T-cell (primary cell): ENCODE results near the gene TGFBR2. TPM values are rescaled to one million over a fixed set of nuclear protein-coding genes. Genes with fewer than 3 reads are reported as not detected.
A peak's percentile ranks its signal among the peaks of the same experiment; 100 is the strongest.

ENCODE experiments used
- ATAC-seq, 4 experiments: fragments of 200-7000 bp in 3 of 4; fragments of 150-1000 bp in 1 of 4; cut with Tn5 transposase; replicated peaks in 1 of 4; 1 replicate in 3 of 4; 2 replicates in 1 of 4; pipeline ENCODE4 v1.10.0; 2021; ENCODE audit warnings: moderate library complexity in 3 of 4, mild to moderate bottlenecking in 2 of 4, moderate number of reproducible peaks in 1 of 4
- CTCF ChIA-PET, 2 donors: fragments of 300-600 bp; sonication (Branson Sonifier 250); formaldehyde crosslinking; loops; one replicate each; lab custom pipeline; 2022; ENCODE audit warnings: antibody characterized with exemption in 2 of 2; lab: Charles Lee
- POLR2A ChIA-PET, 2 donors: fragments of 300-600 bp; sonication (Branson Sonifier 250); formaldehyde crosslinking; loops; one replicate each; lab custom pipeline; 2022; ENCODE audit warnings: antibody characterized with exemption in 2 of 2; lab: Charles Lee
- DNase-seq, 35 experiments: peaks; one replicate each; pipeline versions ENCODE4 v3.0.0 to v3.0.0-alpha.2; 2013 to 2023
- H3K27ac ChIP-seq: one replicate; pipeline ENCODE4 v1.5.1; 2013; ENCODE audit warnings: low read length
- H3K27me3 ChIP-seq, 2 experiments: replicated peaks in 1 of 2; 1 replicate in 1 of 2; 2 replicates in 1 of 2; pipeline versions ENCODE4 v1.6.1 to v1.7.0; 2013; ENCODE audit warnings: low read length in 1 of 2, mixed read lengths in 1 of 2; ENCODE audit not compliant: control insufficient read depth in 2 of 2, insufficient read depth in 2 of 2; ENCODE audit errors: extremely low read depth in 1 of 2
- H3K36me3 ChIP-seq, 2 donors: 1 replicate in 1 of 2; 2 replicates in 1 of 2; pipeline versions ENCODE4 v1.6.1 to v1.7.0; 2013; ENCODE audit warnings: low read length in 1 of 2; ENCODE audit not compliant: control insufficient read depth in 2 of 2, insufficient read depth in 1 of 2; ENCODE audit errors: extremely low read depth in 1 of 2
- H3K4me1 ChIP-seq, 2 experiments: 1 replicate in 1 of 2; 2 replicates in 1 of 2; pipeline versions ENCODE4 v1.6.1 to v1.7.0; 2013; ENCODE audit warnings: low read length in 2 of 2, mixed read lengths in 1 of 2; ENCODE audit not compliant: insufficient read depth in 2 of 2, control insufficient read depth in 1 of 2; ENCODE audit errors: extremely low read depth in 1 of 2
- H3K4me3 ChIP-seq, 2 donors: 1 replicate in 1 of 2; 2 replicates in 1 of 2; pipeline versions ENCODE4 v1.5.1 to v1.7.0; 2013; ENCODE audit warnings: mild to moderate bottlenecking in 2 of 2, low read length in 1 of 2, moderate library complexity in 1 of 2; ENCODE audit not compliant: control insufficient read depth in 1 of 2; ENCODE audit errors: extremely low read depth in 1 of 2
- H3K9me3 ChIP-seq: 2 replicates; pipeline ENCODE4 v1.7.0; 2013
- H3K27ac Mint-ChIP-seq, 2 donors: one replicate each; pipeline ENCODE4 v1.8.0; 2020 to 2021; ENCODE audit warnings: mild to moderate bottlenecking in 2 of 2, mixed read lengths in 2 of 2
- H3K27me3 Mint-ChIP-seq, 2 donors: one replicate each; pipeline ENCODE4 v1.8.0; 2021 to 2022; ENCODE audit warnings: mixed read lengths in 2 of 2
- H3K36me3 Mint-ChIP-seq: one replicate; pipeline ENCODE4 v1.8.0; 2021; ENCODE audit warnings: mixed read lengths
- H3K4me1 Mint-ChIP-seq, 3 donors: one replicate each; pipeline ENCODE4 v1.8.0; 2020 to 2022; ENCODE audit warnings: mixed read lengths in 3 of 3, mild to moderate bottlenecking in 1 of 3
- H3K4me3 Mint-ChIP-seq, 3 donors: one replicate each; pipeline ENCODE4 v1.8.0; 2020 to 2022; ENCODE audit warnings: mild to moderate bottlenecking in 3 of 3, mixed read lengths in 3 of 3, moderate library complexity in 3 of 3
- H3K9me3 Mint-ChIP-seq, 3 donors: one replicate each; pipeline ENCODE4 v1.8.0; 2020 to 2022; ENCODE audit warnings: mixed read lengths in 3 of 3
- WGBS: methylation state at CpG from one replicate; pipeline ENCODE4 v1.1.5; 2013; ENCODE audit warnings: missing lambda C conversion rate; ENCODE audit not compliant: insufficient coverage; 5-methylcytosine and 5-hydroxymethylcytosine counted together
- total RNA-seq, 35 experiments: library from RNA in 6 of 35; stranded (reverse) in 6 of 35; fragments of 120-200 nt in 1 of 35; gene quantifications; one replicate each; pipeline versions ENCODE4 v1.2.1 to v1.2.4 and lab custom pipeline; 2013 to 2026

The TGFBR2 gene
- total RNA-seq, 5 donors from 2014 or later (not counting 1 experiment from before 2014, with no cell fraction given) = 114 to 145 (median 127) TPM

GRCh38 chr3:30694148-30694547, 87.7 kb downstream of the TGFBR2 start:
- H3K36me3 Mint-ChIP-seq = peaks cover 75% of the 10 kb centered on the region
- Histone ChIP-seq H3K4me3 (no peak overlapping the region), H3K9me3 (no peaks in the 10 kb centered on the region), H3K27ac (no peak overlapping the region), H3K36me3 (peaks cover 13 to 81% of the 10 kb centered on the region in 2 donors), H3K4me1 (peaks cover 19 to 34% of the 10 kb centered on the region in 2 experiments), H3K27me3 (no peaks in the 10 kb centered on the region)
- ChIA-PET POLR2A (interaction anchor here (0.6 to 0.9 kb wide), 5 partner anchors 44 to 389 kb away, joined by 3 to 6 read pairs (median 3); no protein-coding TSS in a partner anchor), CTCF (interaction anchor here (0.5 to 5.0 kb wide), 38 partner anchors 11 to 919 kb away, joined by 3 to 43 read pairs (median 4); no protein-coding TSS in a partner anchor)
- H3K4me3 Mint-ChIP-seq = no peak overlapping the region
- H3K4me1 Mint-ChIP-seq = peaks cover 66 to 81% (median 77%) of the 10 kb centered on the region in 3 donors
- ATAC-seq = no peak
- no peaks in the 10 kb centered on the region for H3K9me3 Mint-ChIP-seq
- no peaks in the 10 kb centered on the region for H3K27me3 Mint-ChIP-seq
- peak overlapping the region; percentile 19 to 50 for H3K27ac Mint-ChIP-seq
- DNase-seq = no peak
- WGBS = 80% methylated on average over 1 of the region's 3 CpGs

GRCh38 chr3:30694668-30695067, 88.3 kb downstream of the TGFBR2 start:
- WGBS = 100% methylated on average over 1 of the region's 3 CpGs
- peaks cover 74% of the 10 kb centered on the region for H3K36me3 Mint-ChIP-seq
- Histone ChIP-seq H3K4me1 (peaks cover 15 to 28% of the 10 kb centered on the region in 2 experiments), H3K27me3 (no peaks in the 10 kb centered on the region), H3K4me3 (no peak overlapping the region), H3K27ac (no peak overlapping the region), H3K36me3 (peaks cover 13 to 75% of the 10 kb centered on the region in 2 donors), H3K9me3 (no peaks in the 10 kb centered on the region)
- H3K27me3 Mint-ChIP-seq = no peaks in the 10 kb centered on the region
- ChIA-PET CTCF (interaction anchor here (0.6 to 5.0 kb wide), 17 partner anchors 11 to 919 kb away, joined by 3 to 43 read pairs (median 7); no protein-coding TSS in a partner anchor), POLR2A (interaction anchor here (0.6 to 0.9 kb wide), 4 partner anchors 44 to 389 kb away, joined by 3 to 6 read pairs (median 3); no protein-coding TSS in a partner anchor)
- H3K9me3 Mint-ChIP-seq = no peaks in the 10 kb centered on the region
- DNase-seq = no peak
- ATAC-seq = no peak
- H3K27ac Mint-ChIP-seq = peak overlapping the region; percentile 19 to 50
- no peak overlapping the region for H3K4me3 Mint-ChIP-seq
- peaks cover 60 to 76% (median 72%) of the 10 kb centered on the region in 3 donors for H3K4me1 Mint-ChIP-seq

- Mint-ChIP-seq H3K9me3 (no peaks in the 10 kb centered on the region), H3K36me3 (peaks cover 66% of the 10 kb centered on the region), H3K27ac (peak overlapping the region; percentile 41 to 55), H3K27me3 (no peaks in the 10 kb centered on the region), H3K4me1 (peaks cover 52 to 68% (median 64%) of the 10 kb centered on the region in 3 donors), H3K4me3 (no peak overlapping the region)
- no peak for ATAC-seq
- Histone ChIP-seq H3K9me3 (no peaks in the 10 kb centered on the region), H3K36me3 (peaks cover 11 to 67% of the 10 kb centered on the region in 2 donors), H3K4me3 (no peak overlapping the region), H3K4me1 (peaks cover 11 to 22% of the 10 kb centered on the region in 2 experiments), H3K27me3 (no peaks in the 10 kb centered on the region), H3K27ac (no peak overlapping the region)
- DNase-seq = no peak
- ChIA-PET POLR2A (no interaction called here), CTCF (interaction anchor here (0.5 to 5.0 kb wide), 6 partner anchors 10 to 653 kb away, joined by 3 to 43 read pairs (median 4); no protein-coding TSS in a partner anchor)
- 98% methylated on average over 6 of the region's 6 CpGs for WGBS
Observed at GRCh38 chr3:30695302-30696061, 89.1 kb downstream of the TGFBR2 start.

- H3K27ac Mint-ChIP-seq = peak overlapping the region in 1 of 2 donors; percentile 41
- H3K36me3 ChIP-seq = peaks cover 8 to 58% of the 10 kb centered on the region in 2 donors
- H3K9me3 ChIP-seq = no peaks in the 10 kb centered on the region
- no peak overlapping the region for H3K4me3 ChIP-seq
- H3K27me3 Mint-ChIP-seq = no peaks in the 10 kb centered on the region
- POLR2A ChIA-PET = interaction anchor here (0.6 to 0.7 kb wide), 2 partner anchors 57 to 654 kb away, joined by 3 read pairs; no protein-coding TSS in a partner anchor
- no peaks in the 10 kb centered on the region for H3K9me3 Mint-ChIP-seq
- no peak for ATAC-seq
- H3K36me3 Mint-ChIP-seq = peaks cover 62% of the 10 kb centered on the region
- CTCF ChIA-PET = interaction anchor here (0.5 to 5.0 kb wide), 5 partner anchors 11 to 654 kb away, joined by 3 to 43 read pairs (median 4); no protein-coding TSS in a partner anchor
- H3K4me1 Mint-ChIP-seq = peaks cover 43 to 64% (median 60%) of the 10 kb centered on the region in 3 donors
- no peaks in the 10 kb centered on the region for H3K27me3 ChIP-seq
- H3K4me1 ChIP-seq = peaks cover 5 to 16% of the 10 kb centered on the region in 2 experiments
- no peak overlapping the region for H3K4me3 Mint-ChIP-seq
- H3K27ac ChIP-seq = no peak overlapping the region
- WGBS = 80% methylated on average over 1 of the region's 3 CpGs
- no peak for DNase-seq
Observed at GRCh38 chr3:30696403-30696819, 90.0 kb downstream of the TGFBR2 start.

GRCh38 chr3:30696896-30697295, 90.5 kb downstream of the TGFBR2 start:
- H3K36me3 Mint-ChIP-seq = peaks cover 62% of the 10 kb centered on the region

GRCh38 chr3:30698549-30698948, 92.1 kb downstream of the TGFBR2 start:
- ChIA-PET CTCF (interaction anchor here in 1 of 2 donors (1.1 kb wide), 1 partner anchor 652 kb away, joined by 3 read pairs; no protein-coding TSS in a partner anchor), POLR2A (no interaction called here)
- peaks cover 0 to 3% of the 10 kb centered on the region in 2 experiments for H3K4me1 ChIP-seq
- no peak overlapping the region for H3K4me3 ChIP-seq
- DNase-seq (no peak), ATAC-seq (no peak)
- H3K27ac ChIP-seq = no peak overlapping the region
- 100% methylated on average over 1 of the region's 2 CpGs for WGBS
- H3K9me3 ChIP-seq = no peaks in the 10 kb centered on the region
- Mint-ChIP-seq H3K4me1 (peaks cover 25 to 51% (median 43%) of the 10 kb centered on the region in 3 donors), H3K27me3 (no peaks in the 10 kb centered on the region), H3K9me3 (peaks cover 0 to 11% (median 0%) of the 10 kb centered on the region in 3 donors), H3K27ac (peak overlapping the region in 1 of 2 donors; percentile 17), H3K36me3 (peaks cover 56% of the 10 kb centered on the region), H3K4me3 (no peak overlapping the region)
- H3K27me3 ChIP-seq = no peaks in the 10 kb centered on the region
- H3K36me3 ChIP-seq = peaks cover 0 to 37% of the 10 kb centered on the region in 2 donors

More at GRCh38 chr3:30696896-30697295, 90.5 kb downstream of the TGFBR2 start:
- Histone ChIP-seq H3K9me3 (no peaks in the 10 kb centered on the region), H3K4me1 (peaks cover 3 to 13% of the 10 kb centered on the region in 2 experiments), H3K27ac (no peak overlapping the region), H3K4me3 (no peak overlapping the region), H3K36me3 (peaks cover 8 to 54% of the 10 kb centered on the region in 2 donors), H3K27me3 (no peaks in the 10 kb centered on the region)
- ChIA-PET CTCF (interaction anchor here (0.6 to 5.0 kb wide), 4 partner anchors 11 to 655 kb away, joined by 3 to 43 read pairs (median 4); no protein-coding TSS in a partner anchor), POLR2A (interaction anchor here in 1 of 2 donors (0.6 kb wide), 1 partner anchor 654 kb away, joined by 3 read pairs; no protein-coding TSS in a partner anchor)
- WGBS = no CpG with 5 or more reads among the region's 2 CpGs
- Mint-ChIP-seq H3K27me3 (no peaks in the 10 kb centered on the region), H3K9me3 (peaks cover 0 to under 1% (median 0%) of the 10 kb centered on the region in 3 donors), H3K27ac (peak overlapping the region in 1 of 2 donors; percentile 41), H3K4me3 (no peak overlapping the region), H3K4me1 (peaks cover 39 to 63% (median 57%) of the 10 kb centered on the region in 3 donors)
- no peak for DNase-seq
- ATAC-seq = no peak
